ENCODE data around the gene MTURN. TPM values are rescaled to one million over a fixed set of nuclear protein-coding genes. Genes with fewer than 3 reads are reported as not detected.
"Not testable (repeated sequence)": the region's sequence is repeated elsewhere in the genome, so short reads cannot be mapped to it uniquely, and the experiment has no call there.

The MTURN gene
- total RNA-seq, 2 experiments from 2014 or later: 4.4 to 5.4 TPM

DNA sequence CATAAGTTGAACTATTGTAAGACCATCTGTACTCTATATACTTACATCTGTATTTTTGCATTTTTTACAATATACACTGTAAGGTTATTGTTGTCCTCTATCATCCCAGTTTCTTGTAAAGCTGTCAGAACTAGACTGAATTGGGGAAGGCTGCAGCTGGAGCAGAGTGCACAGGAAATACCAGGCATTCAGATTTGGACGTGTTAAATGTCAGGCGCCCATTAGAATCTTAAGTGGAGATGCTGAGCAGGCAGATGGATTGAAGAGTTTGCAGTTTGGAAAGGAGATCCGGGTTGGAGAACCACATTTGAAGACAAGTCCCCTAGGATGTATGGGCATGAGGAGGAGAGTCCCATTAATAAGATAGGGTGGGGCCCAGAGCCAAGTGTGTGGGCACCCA, 40.4 kb downstream of the MTURN start:
- ChIA-PET POLR2A (no interaction called here), CTCF (no interaction called here)

DNA sequence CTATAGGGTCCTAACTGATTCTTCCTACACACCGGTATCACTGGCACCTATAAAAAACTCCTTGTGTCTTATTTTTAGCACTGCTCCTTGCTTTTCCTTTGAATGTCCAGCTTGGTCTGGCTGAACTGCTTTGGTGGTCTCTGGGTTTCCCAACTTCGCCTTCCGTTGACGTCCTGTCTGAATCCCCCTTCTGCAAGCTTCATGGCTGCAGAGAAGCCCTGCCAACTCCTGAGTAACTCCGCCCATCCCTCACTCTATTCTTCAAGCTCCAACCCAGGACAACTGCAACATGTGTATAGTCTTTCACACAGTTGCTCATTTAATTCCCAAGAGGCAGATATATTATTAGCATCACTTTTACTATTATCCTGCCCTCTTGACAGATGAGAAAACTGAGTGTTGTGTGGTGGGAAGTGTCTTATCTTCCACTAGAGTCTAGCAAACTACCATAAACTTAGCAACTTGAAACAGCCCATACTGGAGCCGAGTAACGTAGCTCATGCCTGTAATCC, 40.9 kb downstream of the MTURN start:
- POLR2A ChIA-PET: no interaction called here
- CTCF ChIA-PET: no interaction called here

- CTCF ChIA-PET: no interaction called here
These were observed 41.8 kb downstream of the MTURN start for GRCh38 chr7:30176463-30177109.

DNA sequence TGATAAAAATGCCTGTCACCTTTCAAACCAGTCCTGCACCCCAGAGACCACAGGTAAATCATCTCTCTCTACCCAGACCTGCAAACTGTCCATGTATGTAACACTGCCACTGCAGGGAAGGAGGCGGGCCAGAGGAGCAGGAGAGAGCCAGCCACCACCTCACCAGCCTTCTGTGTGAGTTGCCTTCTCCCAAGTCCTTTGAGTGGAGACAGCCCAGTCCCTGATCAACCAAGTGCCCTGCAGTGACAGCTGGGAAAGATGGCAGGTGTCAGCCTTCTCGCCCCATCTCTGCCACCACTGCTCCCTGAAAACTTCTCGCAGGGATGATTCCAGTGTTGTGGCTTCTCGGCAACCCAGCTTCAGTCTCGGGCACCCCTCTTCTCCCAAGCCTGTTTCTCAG, 42.4 kb downstream of the MTURN start:
- CTCF ChIA-PET: no interaction called here

More at GRCh38 chr7:30176463-30177109, 41.8 kb downstream of the MTURN start:
- POLR2A ChIA-PET: no interaction called here

DNA sequence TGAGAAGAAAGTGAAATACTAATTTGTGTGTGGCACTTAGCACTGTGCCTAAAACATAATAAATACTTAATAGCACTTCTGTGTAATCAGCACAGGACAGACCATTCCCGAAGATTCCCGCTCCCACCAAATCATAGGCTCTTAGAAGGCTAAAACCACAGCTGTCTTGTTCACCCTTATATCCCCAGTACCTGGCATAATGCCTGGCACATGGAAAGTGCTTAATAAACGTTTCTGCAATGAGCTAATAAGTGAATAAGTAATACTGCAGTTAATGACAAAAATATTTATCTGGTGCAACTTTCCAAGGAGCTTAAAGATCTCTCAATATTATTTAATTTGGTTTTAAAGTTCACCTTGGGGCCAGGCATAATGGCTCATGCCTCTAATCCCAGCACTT, 43.2 kb downstream of the MTURN start:
- CTCF ChIA-PET: interaction anchor here (1.0 kb wide), 1 partner anchor 98 kb away, joined by 3 read pairs; no protein-coding TSS in a partner anchor
- POLR2A ChIA-PET: interaction anchor here (0.7 kb wide), 1 partner anchor 108 kb away, joined by 3 read pairs; no protein-coding TSS in a partner anchor

More for the DNA sequence above, 42.4 kb downstream of the MTURN start:
- POLR2A ChIA-PET: no interaction called here

DNA sequence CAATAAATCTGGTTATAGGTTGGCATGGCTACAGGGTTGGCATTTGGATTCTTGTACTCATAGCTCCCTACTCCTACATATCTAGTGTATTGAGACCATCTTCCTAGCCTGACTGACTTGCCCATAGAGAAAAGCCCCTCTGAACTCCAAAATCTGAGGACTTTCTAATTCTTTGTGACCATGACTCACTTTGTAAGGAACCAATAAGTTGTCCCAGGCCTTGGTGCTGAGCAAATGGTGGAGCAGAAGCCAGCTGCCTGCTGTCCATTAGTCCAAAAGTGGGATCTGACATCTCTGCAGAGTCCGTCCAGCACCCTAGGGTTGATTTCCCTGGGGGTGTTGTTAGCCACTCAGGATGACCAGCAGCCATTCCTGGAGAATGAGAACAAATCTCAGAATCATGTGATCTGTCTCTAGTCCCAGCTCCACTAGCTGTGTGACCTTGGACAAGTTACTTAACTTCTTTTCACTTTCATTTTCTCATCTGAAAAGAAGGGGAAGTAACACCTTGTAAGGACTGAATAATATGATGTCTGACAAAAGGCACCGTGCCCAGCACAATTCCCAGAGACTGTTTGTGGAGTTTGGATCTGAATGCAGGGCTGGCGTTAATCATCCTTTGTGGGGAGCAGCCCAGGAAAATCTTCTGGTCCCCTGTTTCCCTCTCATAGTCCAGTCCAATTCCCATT, 44.1 kb downstream of the MTURN start:
- POLR2A ChIA-PET: no interaction called here
- CTCF ChIA-PET: interaction anchor here (1.0 kb wide), 1 partner anchor 97 kb away, joined by 3 read pairs; no protein-coding TSS in a partner anchor

GRCh38 chr7:30180718-30181117, 45.9 kb downstream of the MTURN start:
- POLR2A ChIA-PET: no interaction called here
- CTCF ChIA-PET: no interaction called here

DNA sequence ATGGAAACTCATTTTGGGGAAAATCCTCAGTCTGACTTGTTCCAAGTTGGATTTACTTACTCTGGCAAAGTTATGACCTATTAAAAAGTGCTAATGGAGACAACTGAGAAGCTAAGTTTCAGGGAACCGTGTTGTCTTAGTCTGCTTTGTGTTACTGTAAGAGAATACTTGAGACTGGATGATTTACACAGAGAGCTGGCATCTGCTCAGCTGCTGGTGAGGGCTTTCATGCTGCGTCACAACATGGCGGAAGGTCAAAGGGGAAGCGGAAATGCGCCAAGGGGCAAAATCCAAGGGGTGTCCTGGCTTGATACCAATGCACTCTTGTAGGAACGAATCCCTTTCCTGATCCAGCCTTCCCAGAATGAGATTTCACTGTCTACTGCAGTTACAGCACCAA, 46.4 kb downstream of the MTURN start:
- ChIA-PET CTCF (interaction anchor here (1.5 kb wide), 1 partner anchor 15 kb away, joined by 5 read pairs; no protein-coding TSS in a partner anchor), POLR2A (no interaction called here)

- ChIA-PET CTCF (interaction anchor here (1.5 kb wide), 1 partner anchor 16 kb away, joined by 5 read pairs; no protein-coding TSS in a partner anchor), POLR2A (no interaction called here)
These were observed 47.1 kb downstream of the MTURN start for GRCh38 chr7:30181736-30182522.

GRCh38 chr7:30182814-30183213, 48.0 kb downstream of the MTURN start:
- CTCF ChIA-PET: interaction anchor here (1.5 kb wide), 1 partner anchor 16 kb away, joined by 5 read pairs; no protein-coding TSS in a partner anchor
- POLR2A ChIA-PET: no interaction called here

- POLR2A ChIA-PET: no interaction called here
- CTCF ChIA-PET: no interaction called here
These were observed 49.1 kb downstream of the MTURN start for GRCh38 chr7:30183749-30184369.

GRCh38 chr7:30184791-30185487, 50.2 kb downstream of the MTURN start:
- CTCF ChIA-PET: no interaction called here
- POLR2A ChIA-PET: no interaction called here

DNA sequence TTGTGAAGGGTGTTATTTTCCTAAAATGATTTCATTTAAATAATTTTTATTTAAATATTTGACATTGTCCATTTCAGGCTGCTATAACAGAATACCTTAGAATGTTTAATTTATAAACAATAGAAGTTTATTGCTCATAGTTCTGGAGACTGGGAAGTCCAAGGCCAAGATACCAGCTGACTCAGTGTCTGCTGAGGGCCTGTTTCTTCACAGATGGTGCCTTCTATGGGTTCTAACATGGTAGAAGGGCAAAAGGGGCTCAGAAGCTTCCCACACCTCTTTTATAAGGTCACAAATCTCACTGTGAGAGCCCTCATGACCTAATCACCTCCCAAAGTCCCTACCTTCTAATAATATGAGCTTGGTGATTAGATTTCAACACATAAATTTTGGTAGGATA, 50.7 kb downstream of the MTURN start:
- ChIA-PET CTCF (no interaction called here), POLR2A (no interaction called here)

- CTCF ChIA-PET: no interaction called here
- POLR2A ChIA-PET: no interaction called here
These were observed 51.9 kb downstream of the MTURN start for GRCh38 chr7:30186725-30187124.

DNA sequence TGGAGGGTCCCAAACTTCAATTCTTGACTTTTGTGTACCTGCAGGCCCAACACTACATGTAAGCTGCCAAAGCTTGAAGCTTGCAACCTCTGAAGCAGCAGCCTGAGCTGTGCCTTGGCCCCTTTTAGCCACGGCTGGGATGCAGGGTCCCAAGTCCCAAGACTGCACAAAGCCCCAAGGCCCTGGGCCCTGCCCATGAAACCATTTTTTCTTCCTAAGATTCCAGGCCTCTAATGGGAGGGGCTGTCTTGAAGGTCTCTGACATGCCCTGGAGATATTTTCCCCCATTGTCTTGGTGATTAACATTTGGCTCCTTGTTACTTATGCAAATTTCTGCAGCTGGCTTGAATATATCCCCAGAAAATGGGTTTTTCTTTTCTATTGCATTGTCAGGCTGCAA, 52.7 kb downstream of the MTURN start:
- ChIA-PET POLR2A (no interaction called here), CTCF (no interaction called here)

- POLR2A ChIA-PET, CTCF ChIA-PET: not testable (repeated sequence)
These were observed 53.6 kb downstream of the MTURN start for GRCh38 chr7:30188381-30188780.

- CTCF ChIA-PET: no interaction called here
- POLR2A ChIA-PET: no interaction called here
These were observed 54.0 kb downstream of the MTURN start for GRCh38 chr7:30188811-30189210.

DNA sequence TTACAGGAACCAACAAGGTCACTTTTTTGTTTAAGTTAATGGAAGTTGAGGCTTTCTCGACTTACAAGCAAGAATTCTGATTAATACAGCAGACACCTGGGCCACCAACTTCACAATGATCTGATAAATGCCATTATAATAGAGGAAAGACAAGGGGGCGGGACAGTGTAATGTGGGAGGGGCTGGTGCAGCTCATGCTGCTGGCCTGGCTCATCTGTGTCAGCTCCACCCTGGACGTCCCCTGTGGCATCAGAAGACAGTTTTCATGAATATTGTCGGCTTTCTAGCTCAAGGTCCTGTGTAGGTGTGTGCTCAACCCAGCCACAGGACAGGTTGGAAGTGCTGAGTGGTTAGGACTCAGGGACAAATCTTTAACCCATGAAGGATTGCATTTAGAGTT, 57.0 kb downstream of the MTURN start:
- CTCF ChIA-PET: interaction anchor here (0.7 kb wide), 1 partner anchor 18 kb away, joined by 3 read pairs; no protein-coding TSS in a partner anchor
- POLR2A ChIA-PET: no interaction called here

DNA sequence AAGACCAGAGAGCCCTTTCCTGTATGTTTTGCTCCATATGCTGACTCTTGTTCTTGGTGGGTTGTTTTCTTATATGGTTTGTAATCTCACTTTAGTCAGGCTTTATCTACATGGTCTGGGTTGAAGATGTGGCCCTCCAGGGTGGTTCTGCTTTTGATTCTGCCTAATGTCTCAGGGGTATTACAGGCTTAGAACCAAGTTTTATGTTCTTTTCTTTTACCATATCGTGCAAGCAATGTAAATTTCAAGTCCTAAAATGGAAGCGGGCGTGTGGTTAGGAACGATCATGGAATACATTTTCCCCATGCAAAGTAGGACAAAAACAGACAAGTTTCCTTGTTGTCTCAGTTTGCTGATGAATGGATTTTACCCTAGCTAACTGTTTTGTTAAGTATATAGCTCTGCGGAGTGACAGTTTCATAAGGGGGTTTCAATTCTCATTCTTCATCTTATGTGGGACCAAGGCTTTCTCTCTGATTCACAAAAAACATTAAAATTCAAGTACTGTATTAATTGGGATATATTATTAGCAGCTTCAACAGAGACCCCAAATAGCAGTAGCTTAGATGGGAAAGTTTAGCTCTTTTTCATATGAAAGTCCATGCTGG, 58.7 kb downstream of the MTURN start:
- CTCF ChIA-PET: interaction anchor here (0.6 kb wide), 1 partner anchor 152 kb away, joined by 3 read pairs; no protein-coding TSS in a partner anchor
- POLR2A ChIA-PET: no interaction called here

Data from activated CD8-positive, alpha-beta memory T cell treated with anti-CD3 and anti-CD28 coated beads for 36 hours (primary cell).